TTC549 (cell line): ENCODE data around the gene APC2.
"Not testable (repeated sequence)": the region's sequence is repeated elsewhere in the genome, so short reads cannot be mapped to it uniquely, and the experiment has no call there.

ENCODE experiments used
- FAIRE-seq: peaks from 2 replicates; lab custom pipeline; 2012; peaks lifted over from hg19 to GRCh38; lab: Jason Lieb, UNC

Gene APC2

GRCh38 chr19:1466018-1466460 is 16.1 kb downstream of the APC2 start:
- no peak for FAIRE-seq

- FAIRE-seq: no peak
Measured at GRCh38 chr19:1466461-1467214, 16.7 kb downstream of the APC2 start.

- no peak for FAIRE-seq
Measured at GRCh38 chr19:1467215-1467489, 17.2 kb downstream of the APC2 start.

- no peak for FAIRE-seq
Measured at GRCh38 chr19:1467490-1468273, 17.8 kb downstream of the APC2 start.

GRCh38 chr19:1468274-1468820 is 18.4 kb downstream of the APC2 start:
- no peak for FAIRE-seq

- no peak for FAIRE-seq
Measured at GRCh38 chr19:1468821-1469254, 18.9 kb downstream of the APC2 start.

- FAIRE-seq: no peak
Measured at GRCh38 chr19:1469255-1470054, 19.5 kb downstream of the APC2 start.

- FAIRE-seq: no peak
Measured at GRCh38 chr19:1470055-1470304, 20.1 kb downstream of the APC2 start.

GRCh38 chr19:1470305-1471009 is 20.5 kb downstream of the APC2 start:
- FAIRE-seq: no peak

GRCh38 chr19:1471010-1471514 is 21.1 kb downstream of the APC2 start:
- FAIRE-seq: no peak

- FAIRE-seq: no peak
Measured at GRCh38 chr19:1471515-1472160, 21.7 kb downstream of the APC2 start.

GRCh38 chr19:1472231-1473084 is 22.5 kb downstream of the APC2 start:
- no peak for FAIRE-seq

- FAIRE-seq: no peak
Measured at GRCh38 chr19:1473085-1473851, 23.3 kb downstream of the APC2 start.

- no peak for FAIRE-seq
Measured at GRCh38 chr19:1474011-1474764, 24.3 kb downstream of the APC2 start.

- no peak for FAIRE-seq
Measured at GRCh38 chr19:1474765-1475351, 24.9 kb downstream of the APC2 start.

GRCh38 chr19:1475751-1476437 is 26.0 kb downstream of the APC2 start:
- FAIRE-seq: no peak

GRCh38 chr19:1477056-1477455 is 27.1 kb downstream of the APC2 start:
- FAIRE-seq: not testable (repeated sequence)
